ENCODE measurements around the gene SLC4A1.

DNA sequence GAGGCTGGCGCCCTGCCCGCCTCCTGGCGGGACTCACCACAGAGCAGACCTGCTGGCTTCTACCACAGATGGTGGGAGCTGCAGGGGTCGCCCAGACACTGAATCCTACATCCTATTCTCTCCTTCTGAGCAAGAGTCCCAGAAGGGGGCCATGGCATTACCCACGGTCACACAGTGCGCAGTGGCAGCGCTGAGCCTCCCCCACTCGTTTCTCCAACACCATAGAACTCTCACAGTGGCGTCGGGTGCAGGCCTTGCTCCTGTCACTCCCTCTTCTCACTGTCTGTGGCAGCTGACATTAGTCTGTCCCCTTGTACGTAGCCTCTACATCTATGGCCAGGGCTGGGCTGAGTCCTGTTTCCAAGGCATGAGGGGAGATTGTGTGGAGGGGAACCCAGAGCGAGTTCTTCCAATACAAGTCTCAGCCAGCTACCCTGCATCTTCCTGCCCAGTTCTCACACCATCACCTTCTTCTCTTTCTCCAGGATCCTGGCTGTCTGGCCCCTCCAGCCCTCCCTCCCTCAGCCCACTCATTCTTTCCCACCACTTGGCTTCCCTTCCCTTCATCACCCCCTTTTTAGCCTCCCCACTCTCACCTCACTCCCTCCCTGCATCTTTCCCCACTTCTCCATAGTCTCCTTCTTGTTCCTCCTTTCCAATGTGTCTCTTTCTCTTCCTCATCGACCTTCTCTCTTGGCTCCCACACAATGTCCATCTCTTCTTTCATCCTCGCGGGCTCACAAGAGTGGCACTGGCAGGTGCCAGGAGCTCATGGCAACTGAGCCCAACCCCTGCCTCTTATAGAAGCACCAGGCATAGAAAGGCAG is 54.3 kb downstream of the SLC4A1 start:
- TF ChIP-seq, protein P1, sequence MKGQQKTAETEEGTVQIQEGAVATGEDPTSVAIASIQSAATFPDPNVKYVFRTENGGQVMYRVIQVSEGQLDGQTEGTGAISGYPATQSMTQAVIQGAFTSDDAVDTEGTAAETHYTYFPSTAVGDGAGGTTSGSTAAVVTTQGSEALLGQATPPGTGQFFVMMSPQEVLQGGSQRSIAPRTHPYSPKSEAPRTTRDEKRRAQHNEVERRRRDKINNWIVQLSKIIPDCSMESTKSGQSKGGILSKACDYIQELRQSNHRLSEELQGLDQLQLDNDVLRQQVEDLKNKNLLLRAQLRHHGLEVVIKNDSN (IDR thresholded peaks at IDR 0.05), result no peak
- TF ChIP-seq CEBPB (IDR thresholded peaks at IDR 0.05) (no peak), ZBTB7A (IDR thresholded peaks at IDR 0.05; ENCODE audit: low read depth) (no peak; the same call in 1 of the 2 replicates), EP300 (IDR thresholded peaks at IDR 0.05; ENCODE audit: borderline replicate concordance) (no peak), EGR1 (IDR thresholded peaks at IDR 0.05) (no peak), FOXM1 (IDR thresholded peaks at IDR 0.05; ENCODE audit: borderline replicate concordance, low read depth) (no peak), RAD21 (IDR thresholded peaks at IDR 0.05; ENCODE audit: low read depth) (no peak), TAF1 (IDR thresholded peaks at IDR 0.05; ENCODE audit: low read depth) (no peak), TCF12 (IDR thresholded peaks at IDR 0.05; ENCODE audit: low read depth) (no peak), YY1 (IDR thresholded peaks at IDR 0.05; ENCODE audit: low read depth) (no peak), CREB1 (IDR thresholded peaks at IDR 0.05; ENCODE audit: low read depth) (no peak), NFIC (IDR thresholded peaks at IDR 0.05) (no peak)
- TF ChIP-seq, protein P2, sequence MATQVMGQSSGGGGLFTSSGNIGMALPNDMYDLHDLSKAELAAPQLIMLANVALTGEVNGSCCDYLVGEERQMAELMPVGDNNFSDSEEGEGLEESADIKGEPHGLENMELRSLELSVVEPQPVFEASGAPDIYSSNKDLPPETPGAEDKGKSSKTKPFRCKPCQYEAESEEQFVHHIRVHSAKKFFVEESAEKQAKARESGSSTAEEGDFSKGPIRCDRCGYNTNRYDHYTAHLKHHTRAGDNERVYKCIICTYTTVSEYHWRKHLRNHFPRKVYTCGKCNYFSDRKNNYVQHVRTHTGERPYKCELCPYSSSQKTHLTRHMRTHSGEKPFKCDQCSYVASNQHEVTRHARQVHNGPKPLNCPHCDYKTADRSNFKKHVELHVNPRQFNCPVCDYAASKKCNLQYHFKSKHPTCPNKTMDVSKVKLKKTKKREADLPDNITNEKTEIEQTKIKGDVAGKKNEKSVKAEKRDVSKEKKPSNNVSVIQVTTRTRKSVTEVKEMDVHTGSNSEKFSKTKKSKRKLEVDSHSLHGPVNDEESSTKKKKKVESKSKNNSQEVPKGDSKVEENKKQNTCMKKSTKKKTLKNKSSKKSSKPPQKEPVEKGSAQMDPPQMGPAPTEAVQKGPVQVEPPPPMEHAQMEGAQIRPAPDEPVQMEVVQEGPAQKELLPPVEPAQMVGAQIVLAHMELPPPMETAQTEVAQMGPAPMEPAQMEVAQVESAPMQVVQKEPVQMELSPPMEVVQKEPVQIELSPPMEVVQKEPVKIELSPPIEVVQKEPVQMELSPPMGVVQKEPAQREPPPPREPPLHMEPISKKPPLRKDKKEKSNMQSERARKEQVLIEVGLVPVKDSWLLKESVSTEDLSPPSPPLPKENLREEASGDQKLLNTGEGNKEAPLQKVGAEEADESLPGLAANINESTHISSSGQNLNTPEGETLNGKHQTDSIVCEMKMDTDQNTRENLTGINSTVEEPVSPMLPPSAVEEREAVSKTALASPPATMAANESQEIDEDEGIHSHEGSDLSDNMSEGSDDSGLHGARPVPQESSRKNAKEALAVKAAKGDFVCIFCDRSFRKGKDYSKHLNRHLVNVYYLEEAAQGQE (IDR thresholded peaks at IDR 0.05; ENCODE audit: low read depth), result no peak
